AG09309 (cell line): ENCODE data around the gene GPBP1L1.
"Not testable (repeated sequence)": the region's sequence is repeated elsewhere in the genome, so short reads cannot be mapped to it uniquely, and the experiment has no call there.

Source experiments
- DNase-seq: peaks from one replicate; pipeline ENCODE4 v3.0.0-alpha.2; 2010; ENCODE audit warnings: low read depth
- H3K4me3 ChIP-seq: 2 replicates; pipeline ENCODE4 v1.5.1; 2011; ENCODE audit warnings: mild to moderate bottlenecking, low read depth, low read length, moderate library complexity; ENCODE audit not compliant: control insufficient read depth
- TF ChIP-seq, protein P1 (sequence below): IDR thresholded peaks from 2 replicates; pipeline ENCODE4 v1.5.1; 2011; ENCODE audit warnings: mild to moderate bottlenecking, low read depth, low read length, inconsistent platforms; ENCODE audit not compliant: insufficient read depth, control insufficient read depth; ENCODE audit errors: missing control alignments

GPBP1L1 gene

DNA sequence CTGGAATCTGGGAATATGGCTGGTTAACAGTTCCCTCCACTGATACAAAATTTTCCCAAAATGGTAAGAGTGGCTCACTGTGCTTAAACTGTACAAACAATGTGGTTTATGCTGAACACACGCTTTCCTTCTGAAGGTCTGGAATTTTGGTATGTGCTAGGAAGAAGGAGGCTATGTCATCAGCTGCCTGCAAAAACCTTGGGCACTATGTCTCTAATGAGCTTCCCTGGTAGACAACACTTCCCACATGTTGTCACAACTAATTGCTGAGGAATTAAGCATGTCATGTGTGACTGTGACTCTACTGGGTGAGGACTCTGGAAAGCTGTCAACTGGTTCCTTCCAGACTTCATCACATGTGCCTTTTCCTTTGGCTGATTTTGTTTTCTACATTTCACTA, 34.9 kb upstream of the GPBP1L1 start:
- no peak for DNase-seq
- no peak overlapping the region for H3K4me3 ChIP-seq
- TF ChIP-seq, protein P1, sequence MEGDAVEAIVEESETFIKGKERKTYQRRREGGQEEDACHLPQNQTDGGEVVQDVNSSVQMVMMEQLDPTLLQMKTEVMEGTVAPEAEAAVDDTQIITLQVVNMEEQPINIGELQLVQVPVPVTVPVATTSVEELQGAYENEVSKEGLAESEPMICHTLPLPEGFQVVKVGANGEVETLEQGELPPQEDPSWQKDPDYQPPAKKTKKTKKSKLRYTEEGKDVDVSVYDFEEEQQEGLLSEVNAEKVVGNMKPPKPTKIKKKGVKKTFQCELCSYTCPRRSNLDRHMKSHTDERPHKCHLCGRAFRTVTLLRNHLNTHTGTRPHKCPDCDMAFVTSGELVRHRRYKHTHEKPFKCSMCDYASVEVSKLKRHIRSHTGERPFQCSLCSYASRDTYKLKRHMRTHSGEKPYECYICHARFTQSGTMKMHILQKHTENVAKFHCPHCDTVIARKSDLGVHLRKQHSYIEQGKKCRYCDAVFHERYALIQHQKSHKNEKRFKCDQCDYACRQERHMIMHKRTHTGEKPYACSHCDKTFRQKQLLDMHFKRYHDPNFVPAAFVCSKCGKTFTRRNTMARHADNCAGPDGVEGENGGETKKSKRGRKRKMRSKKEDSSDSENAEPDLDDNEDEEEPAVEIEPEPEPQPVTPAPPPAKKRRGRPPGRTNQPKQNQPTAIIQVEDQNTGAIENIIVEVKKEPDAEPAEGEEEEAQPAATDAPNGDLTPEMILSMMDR, result no peak

DNA sequence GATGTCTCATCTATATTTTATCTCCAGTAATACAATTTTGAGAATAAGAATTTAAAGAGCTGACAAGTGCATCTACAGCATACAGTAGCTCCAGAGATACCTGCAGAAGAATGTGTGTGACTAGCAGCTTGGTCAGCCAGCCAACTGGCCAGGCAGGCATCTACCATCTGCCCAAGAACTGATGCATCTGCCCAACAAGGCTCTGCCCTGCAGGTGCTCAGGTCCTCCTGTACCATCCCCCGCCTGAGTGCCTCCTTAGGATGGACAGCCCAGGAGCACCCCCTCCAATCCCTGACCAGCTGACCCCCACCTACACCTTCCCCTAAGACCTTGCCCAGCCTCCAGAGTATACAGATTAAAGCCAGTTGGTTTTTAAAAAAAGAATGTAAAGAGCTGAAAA, 32.0 kb upstream of the GPBP1L1 start:
- no peak overlapping the region for H3K4me3 ChIP-seq
- TF ChIP-seq, protein P1, result no peak
- DNase-seq, result no peak

DNA sequence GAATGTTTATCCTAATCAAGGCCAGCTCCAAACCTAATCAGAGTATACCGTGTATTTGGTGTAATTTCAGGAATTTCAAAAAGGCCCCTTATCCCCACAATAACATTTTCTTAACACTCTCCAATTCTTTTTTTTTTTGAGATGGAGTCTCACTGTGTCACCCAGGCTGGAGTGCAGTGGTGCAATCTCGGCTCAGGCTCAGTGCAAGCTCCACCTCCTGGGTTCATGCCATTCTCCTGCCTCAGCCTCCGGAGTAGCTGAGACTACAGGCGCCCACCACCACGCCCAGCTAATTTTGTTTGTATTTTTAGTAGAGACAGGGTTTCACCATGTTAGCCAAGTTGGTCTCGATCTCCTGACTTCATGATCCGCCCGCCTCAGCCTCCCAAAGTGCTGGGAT, 31.1 kb upstream of the GPBP1L1 start:
- not testable (repeated sequence) for DNase-seq, H3K4me3 ChIP-seq

DNA sequence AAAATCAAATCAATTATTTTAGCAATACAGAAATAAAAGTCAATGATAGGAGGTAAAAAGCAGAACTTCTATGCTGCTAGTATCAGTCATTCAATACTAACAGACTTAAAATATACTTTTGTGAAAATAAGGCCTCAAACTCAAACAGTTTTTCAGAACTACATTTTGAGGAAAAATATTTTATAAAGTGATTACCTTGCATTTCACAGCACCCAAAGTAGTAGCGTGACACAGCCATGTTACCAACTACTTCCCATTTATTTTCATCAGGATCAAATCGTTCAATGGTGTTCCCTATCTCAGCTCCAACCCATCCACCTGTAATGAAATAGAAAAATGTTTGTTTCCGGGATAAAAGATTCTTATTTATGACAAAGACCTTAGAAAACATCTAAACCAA, 30.4 kb upstream of the GPBP1L1 start:
- TF ChIP-seq, protein P1, result no peak
- H3K4me3 ChIP-seq, result no peak overlapping the region
- no peak for DNase-seq

DNA sequence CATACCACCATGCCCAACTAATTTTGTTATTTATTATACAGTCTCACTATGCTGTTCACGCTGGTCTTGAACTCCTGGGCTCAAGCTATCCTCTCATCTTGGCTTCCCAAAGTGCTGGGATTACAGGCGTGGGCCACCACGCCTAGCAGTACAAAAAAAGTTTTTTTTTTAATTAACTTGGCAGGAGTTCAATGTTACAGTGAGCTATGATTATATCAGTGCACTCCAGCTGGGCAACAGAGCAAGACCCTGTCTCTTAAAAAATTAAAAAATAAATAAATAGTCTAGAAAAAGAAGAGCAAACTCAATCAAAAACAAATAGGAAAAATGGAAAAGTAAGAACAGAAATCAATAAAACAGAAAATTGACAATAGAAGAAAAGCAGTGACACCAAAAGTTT, 27.4 kb upstream of the GPBP1L1 start:
- no peak overlapping the region for H3K4me3 ChIP-seq
- DNase-seq, result no peak
- TF ChIP-seq, protein P1, result no peak

DNA sequence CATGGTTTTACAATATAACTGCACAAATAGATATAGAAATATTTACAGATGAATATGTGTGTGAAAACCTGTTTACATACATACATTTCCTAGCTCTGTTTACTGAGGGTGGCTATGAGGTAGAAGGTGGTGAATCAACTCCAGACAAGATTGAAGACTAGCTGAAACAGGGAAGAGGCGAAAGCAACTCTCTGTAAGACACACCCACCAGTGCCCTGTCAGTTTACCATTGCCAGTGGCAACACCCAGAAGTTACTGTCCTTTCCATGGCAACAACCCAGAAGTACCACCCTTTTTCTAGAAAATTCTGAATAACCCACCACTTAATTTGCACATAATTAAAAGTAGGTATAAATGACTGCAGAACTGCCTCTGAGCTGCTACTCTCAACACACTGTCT, 18.3 kb upstream of the GPBP1L1 start:
- TF ChIP-seq, protein P1, result no peak
- no peak overlapping the region for H3K4me3 ChIP-seq
- no peak for DNase-seq

- TF ChIP-seq, protein P1, result no peak
- no peak for DNase-seq
- H3K4me3 ChIP-seq, result no peak overlapping the region
Measured at GRCh38 chr1:45694823-45695222, 8.5 kb upstream of the GPBP1L1 start.

DNA sequence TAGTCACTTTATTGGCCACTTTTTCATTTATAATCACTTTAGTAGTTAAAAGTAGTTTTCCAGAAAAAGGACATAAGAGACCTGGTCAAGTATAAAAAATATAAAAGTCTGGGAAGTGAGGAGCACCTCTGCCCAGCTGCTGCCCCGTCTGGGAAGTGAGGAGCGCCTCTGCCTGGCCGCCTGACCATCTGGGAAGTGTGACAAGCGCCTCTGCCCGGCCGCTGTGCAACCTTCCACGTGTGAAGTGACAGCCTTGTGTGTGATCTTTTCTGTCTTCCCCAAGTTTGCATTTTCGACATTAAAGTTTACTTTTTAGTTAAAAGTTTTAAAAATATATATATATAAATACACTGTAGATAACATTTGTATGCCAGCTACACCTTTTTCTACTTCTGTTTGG, 7.5 kb upstream of the GPBP1L1 start:
- not testable (repeated sequence) for H3K4me3 ChIP-seq, DNase-seq
